SHP77 treated with DMSO at 0.1 percent for 48 hours (cell line): ENCODE results near the gene ITGB3.

ENCODE experiments used
- DNase-seq: peaks from one replicate; lab custom pipeline; 2025; lab: John Stamatoyannopoulos, UW

The ITGB3 gene

GRCh38 chr17:47276444-47276843 is 22.8 kb downstream of the ITGB3 start:
- DNase-seq = no peak

GRCh38 chr17:47276868-47277267 is 23.2 kb downstream of the ITGB3 start:
- peak; percentile 28 for DNase-seq

GRCh38 chr17:47277921-47278320 is 24.3 kb downstream of the ITGB3 start:
- no peak for DNase-seq

DNA sequence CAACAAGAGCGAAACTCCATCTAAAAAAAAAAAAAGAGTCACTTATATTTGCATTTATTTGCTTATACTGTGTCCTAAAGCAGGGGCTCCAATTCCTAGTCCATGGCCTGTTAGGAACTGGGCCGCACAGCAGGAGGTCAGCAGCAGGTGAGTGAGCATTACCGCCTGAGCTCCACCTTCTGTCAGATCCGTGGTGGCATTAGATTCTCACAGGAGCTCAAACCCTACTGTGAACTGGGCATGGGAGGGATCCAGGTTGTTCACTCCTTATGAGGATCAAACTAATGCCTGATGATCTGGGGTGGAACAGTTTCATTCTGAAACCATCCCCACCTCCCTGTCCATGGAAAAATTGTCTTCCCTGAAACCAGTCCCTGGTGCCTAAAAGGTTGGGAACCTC is 24.9 kb downstream of the ITGB3 start:
- DNase-seq = no peak

- DNase-seq = no peak
These were observed 25.6 kb downstream of the ITGB3 start for GRCh38 chr17:47279062-47279801.

- no peak for DNase-seq
These were observed 26.6 kb downstream of the ITGB3 start for GRCh38 chr17:47280072-47280811.

- DNase-seq = no peak
These were observed 27.6 kb downstream of the ITGB3 start for GRCh38 chr17:47281216-47281615.

- no peak for DNase-seq
These were observed 31.4 kb downstream of the ITGB3 start for GRCh38 chr17:47285003-47285402.

DNA sequence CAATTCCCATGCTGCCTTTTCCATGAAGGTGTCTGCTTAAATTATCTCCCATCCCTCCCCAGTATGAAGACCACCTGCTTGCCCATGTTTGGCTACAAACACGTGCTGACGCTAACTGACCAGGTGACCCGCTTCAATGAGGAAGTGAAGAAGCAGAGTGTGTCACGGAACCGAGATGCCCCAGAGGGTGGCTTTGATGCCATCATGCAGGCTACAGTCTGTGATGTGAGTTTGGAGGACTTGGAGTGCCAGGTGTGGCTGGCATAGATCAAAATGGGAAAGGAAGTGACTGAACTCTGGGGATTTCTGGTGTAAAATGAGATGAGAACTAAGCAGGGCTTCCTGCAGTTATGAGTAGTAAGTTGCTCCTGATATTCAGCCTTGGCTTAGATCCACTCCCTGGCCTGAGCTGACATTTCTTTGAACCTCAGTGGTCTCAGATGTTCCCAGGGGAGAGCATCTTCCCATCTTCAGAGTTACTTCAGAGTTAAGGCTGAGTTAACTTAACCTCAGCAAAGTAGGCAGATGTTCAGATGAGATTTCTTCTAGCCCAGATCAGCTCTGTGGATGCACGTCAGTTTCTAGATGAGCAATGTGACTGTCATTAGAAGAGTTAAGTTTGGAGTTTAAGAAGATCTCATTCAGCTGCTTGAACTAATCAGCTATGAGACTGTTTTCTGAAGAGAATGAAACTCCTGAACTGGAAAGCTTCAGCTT is 32.7 kb downstream of the ITGB3 start:
- no peak for DNase-seq

GRCh38 chr17:47287068-47287467 is 33.4 kb downstream of the ITGB3 start:
- no peak for DNase-seq

GRCh38 chr17:47287639-47288038 is 34.0 kb downstream of the ITGB3 start:
- no peak for DNase-seq

- no peak for DNase-seq
These were observed 35.0 kb downstream of the ITGB3 start for GRCh38 chr17:47288531-47289116.

DNA sequence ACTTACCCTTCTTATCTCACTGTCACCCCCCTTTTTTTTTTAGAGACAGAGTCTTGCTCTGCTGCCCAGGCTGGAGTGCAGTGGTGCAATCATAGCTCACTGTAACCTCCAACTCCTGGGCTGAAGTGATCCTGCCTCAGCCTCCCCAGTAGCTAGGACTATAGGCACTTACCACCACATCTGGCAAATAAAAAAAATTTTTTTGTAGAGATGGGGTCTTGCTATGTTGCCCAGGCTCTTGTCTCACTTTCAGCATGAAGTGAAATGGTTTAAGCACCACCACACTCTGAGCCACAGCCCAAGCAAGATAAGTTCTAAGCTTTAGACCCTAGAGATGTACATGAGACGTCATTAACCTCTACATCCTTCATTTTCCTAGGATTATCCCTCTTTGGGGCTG is 35.7 kb downstream of the ITGB3 start:
- DNase-seq = no peak

DNA sequence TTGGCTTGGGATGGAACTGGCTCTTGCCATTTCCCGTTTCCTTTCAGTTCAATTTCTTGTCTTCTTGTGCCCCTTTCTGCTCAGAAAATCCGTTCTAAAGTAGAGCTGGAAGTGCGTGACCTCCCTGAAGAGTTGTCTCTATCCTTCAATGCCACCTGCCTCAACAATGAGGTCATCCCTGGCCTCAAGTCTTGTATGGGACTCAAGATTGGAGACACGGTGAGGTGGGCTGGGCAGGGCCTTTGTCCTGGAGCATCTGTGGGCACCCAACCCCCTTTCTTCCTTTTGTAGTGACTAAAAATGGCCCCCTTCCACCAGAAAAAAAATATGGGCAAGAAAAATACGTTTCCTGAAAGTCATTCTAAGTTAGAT is 37.2 kb downstream of the ITGB3 start:
- DNase-seq = no peak

- no peak for DNase-seq
These were observed 37.7 kb downstream of the ITGB3 start for GRCh38 chr17:47291242-47291873.

GRCh38 chr17:47292206-47292605 is 38.6 kb downstream of the ITGB3 start:
- DNase-seq = no peak

GRCh38 chr17:47295037-47295873 is 41.6 kb downstream of the ITGB3 start:
- DNase-seq = no peak

DNA sequence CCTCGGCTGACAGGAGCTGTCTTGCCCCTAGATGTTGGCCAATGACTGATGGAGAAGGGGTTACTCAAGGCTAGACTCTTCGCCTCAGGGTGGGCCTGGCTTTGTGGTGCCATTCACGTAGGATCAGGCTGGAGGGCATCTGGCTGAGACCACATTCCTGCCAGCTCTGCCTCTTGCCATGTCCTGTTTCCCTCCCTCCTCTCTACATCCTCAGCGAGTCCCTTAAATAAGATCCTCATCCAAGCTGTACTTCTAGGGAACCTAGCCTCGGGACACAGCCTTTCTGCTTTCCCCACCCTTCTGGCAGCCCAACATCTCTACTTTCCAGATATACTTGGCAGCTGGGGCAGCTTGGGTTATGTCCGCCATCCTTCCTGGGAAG is 42.2 kb downstream of the ITGB3 start:
- DNase-seq = no peak

DNA sequence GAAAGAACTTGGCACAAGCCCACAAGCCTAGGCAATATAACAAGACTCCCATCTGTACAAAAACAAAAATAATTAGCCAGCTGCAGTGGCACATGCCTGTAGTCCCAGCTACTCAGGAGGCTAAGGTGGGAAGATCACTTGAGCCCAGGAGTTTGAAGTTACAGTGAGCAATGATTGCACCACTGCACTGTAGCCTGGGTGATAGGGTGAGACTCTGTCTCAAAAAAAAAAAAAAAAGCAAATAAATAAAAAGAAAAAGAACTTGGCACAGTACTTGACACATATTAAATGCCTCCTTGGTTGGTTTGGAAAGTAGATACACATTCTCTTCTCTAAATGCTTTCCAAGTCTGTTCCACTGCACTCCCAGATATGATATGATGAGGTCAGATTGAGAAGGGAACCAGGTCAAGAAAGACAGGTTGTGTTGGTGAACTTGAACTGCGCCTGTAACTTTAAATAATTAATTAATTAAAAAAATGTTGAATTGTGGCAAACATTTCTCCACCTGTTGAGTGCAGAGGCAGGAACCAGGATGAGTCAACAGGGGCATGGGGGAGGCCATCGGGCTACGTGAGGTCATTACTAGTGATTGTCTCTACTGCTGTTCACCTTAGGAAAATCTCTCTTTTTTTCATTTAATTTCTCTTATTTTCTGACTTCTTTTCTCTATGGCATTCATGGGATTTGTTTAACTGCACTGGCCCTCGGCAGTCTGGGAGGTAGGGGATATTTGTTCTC is 44.2 kb downstream of the ITGB3 start:
- DNase-seq = no peak

DNA sequence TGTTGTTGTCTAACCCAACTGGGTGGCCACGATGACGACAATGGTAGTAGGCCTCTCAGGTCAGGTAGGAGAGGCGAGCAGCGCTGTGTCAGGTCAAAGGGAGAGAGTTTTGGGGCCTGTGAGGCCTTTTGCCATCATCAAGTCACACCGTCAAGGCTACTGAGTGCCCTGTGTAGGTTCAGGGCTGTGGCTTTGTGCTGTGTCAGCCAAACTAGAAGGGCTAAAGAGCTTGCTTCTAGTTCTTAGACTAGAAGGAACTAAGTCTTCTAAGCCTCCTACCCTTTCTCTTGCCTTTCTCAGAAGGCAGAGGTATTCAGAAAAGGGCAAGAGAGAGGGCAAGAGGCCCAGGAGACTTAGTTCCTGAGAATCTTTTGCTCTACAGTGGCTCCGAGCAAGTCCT is 45.1 kb downstream of the ITGB3 start:
- no peak for DNase-seq
